CD4-positive, alpha-beta T cell treated with Interleukin-21 for 1 hour (primary cell): ENCODE results near the gene POLN.

Experiments
- DNase-seq: peaks from one replicate; pipeline ENCODE4 v3.0.0-alpha.2; 2020

POLN gene

GRCh38 chr4:2103127-2103842 is 138.6 kb downstream of the POLN start:
- no peak for DNase-seq

DNA sequence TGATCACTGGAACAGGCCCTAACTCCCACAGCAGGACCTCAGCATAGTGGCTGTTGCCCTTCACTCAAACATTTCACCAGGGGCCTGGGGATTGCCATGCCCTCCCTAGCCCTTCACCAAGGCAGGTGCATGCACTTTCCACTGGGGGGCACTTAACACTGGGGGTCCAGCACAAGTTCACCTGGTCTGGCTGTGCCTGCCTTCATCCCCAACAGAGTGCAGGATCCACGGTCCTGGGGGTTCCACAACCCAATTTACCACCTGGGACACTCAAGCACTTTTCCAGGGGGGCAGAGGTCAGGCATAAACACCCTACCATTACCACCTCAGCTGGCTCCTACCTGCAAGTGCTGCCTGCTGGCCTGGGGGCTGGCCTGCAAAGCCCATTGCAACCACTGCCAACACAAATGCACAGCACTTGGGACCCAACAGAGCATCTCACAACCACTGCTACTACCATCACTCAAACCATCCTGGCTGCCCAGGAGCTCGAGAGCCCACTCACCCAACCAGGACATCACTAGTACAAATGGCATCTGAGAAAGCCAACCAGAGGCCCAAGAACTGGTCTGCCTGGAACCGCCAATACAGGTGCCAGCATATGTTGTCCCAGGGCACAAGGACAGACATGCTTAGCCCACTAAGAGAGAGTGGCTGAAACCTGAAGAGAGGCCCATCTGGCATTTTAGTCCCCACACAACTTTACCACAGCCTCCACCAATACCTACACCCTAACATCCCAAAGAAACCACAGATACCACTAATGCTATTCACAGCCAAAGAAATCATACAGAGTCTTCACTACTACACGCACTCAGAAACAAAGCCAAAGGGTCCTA is 139.7 kb downstream of the POLN start:
- no peak for DNase-seq

DNA sequence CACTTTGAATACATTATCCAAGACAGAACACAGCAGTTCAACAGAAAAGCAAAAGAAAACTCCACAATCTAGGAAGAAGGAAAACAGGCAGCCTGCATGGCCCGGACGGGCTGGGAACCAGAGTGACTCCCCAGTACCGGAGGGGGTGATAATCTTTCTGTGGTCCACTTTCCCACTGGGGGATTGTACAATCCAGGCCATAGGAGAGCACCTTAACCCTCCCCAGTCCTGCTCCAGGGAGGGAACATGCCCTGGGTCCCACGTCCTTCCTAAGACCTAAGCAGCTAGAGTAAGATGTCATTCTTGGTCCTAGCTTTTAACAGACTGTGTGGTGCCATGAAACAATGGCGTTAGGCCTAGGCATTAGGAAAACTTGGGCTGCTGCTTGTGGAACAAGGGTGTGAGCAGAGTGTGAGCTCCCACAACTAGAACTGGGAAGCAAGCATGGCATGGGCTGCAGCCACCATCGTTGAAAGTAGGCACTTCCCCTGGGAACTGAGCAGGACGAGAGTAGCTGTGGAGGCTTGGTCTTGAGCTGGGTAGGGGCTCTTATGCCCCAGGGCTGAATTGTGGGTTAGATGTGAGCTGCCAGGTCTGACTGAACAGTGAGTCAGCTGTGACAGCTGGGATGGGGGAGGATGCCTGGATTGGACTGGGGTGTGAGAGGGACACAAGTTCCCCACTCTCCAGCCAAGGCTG is 140.4 kb downstream of the POLN start:
- DNase-seq, result no peak

DNA sequence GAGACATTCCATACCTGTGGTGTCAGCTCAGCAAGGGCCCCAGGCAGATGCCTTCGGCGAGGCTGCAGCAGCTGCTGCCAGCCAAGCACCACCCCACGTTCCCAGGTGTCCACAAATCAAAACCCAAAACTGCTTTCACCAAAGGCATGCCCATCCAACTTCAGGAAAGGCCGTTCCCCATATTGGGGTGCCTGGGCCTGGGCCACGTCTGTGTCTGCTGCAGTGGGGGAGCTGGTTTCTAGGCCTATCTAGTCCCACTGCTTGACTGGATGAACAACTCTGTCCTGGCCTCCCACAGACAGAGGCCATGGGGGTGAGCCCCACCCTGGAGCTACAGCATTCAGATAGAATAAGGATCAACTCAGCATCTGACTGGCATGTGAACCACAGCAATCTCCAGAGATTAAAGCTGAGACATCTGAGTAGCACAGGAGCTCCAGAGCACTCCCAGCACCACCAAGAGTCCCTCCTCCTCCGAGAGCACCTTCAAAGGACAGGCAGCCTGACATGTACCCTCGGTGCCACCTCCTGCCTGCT is 145.8 kb downstream of the POLN start:
- no peak for DNase-seq

DNA sequence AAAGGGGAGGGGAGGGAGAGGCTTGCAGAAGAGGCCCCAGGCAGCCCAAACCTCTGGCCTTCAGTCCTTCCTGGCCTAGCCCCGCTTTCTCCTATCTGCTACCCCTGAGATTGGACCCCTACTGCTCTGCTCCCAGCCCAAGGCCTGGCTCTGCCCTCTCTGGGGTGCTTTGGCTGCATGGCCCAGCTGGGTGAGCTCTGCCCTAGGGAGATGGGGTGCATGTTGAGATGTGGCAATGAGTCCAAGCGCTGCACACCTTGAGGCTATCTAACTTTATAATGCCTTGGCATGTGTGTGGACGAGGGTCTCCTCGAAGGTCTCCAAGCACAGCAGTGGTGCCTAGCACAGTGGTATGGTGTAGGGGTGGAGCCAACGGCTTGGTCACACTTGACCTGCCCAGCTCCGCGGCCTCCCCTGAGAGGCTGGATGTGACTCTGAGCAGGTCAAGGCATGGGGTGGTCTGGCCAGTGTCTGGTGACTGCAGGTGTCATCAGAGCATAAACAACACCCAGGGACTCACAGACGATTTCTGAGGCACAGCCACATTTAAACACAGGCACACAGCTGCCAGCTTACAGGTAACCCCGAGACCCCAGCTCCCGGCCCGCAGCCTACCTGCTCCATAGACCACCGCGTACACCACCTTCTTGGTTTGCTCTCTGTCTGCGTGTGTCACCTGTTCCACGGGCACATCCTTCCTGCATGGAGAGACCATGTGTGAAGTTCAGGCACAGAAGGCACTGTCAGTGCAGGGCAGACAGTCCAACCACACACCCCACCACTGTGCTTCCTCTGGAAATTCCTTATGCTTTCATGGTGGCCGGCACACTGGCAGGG is 146.5 kb downstream of the POLN start:
- DNase-seq, result no peak

DNA sequence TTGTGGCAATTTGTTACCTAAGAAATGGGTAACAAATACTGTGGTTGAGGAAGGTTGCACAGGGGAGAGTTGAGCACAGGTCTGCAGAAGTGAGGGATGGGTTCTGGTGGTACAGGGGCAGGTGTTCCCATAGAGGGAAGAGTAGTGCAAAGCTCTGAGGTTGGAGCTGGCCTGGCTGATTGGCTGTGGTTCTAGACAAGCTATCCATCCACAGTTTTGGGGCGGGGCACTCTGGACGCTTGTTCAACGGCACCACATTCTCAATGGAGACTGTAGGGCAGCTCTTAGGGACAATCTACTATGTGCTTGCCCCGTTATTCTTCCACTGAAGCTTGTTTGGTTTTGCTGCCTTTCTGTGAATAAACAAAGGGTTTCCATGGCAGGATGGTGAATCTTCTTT is 147.4 kb downstream of the POLN start:
- no peak for DNase-seq

DNA sequence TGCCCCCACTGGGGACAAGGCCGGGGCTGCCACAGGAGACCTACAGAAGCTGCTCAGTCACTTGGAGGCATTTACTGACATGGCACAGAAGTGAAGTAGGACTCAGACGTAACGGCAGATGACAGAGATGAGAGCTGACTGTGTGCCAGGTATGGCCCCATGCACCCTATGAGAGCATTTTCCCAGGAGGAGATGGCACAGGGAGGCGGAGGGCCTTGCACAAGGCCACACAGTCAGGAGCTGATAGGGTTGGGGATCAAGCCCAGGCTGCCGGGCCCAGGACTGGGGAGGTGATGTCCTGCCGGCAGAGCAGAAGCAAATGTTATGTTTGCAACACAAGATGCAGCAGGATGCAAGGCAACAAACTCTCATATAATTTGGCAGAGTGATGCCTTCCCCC is 148.7 kb downstream of the POLN start:
- no peak for DNase-seq

- DNase-seq, result no peak
Measured at GRCh38 chr4:2092669-2093053, 149.3 kb downstream of the POLN start.

DNA sequence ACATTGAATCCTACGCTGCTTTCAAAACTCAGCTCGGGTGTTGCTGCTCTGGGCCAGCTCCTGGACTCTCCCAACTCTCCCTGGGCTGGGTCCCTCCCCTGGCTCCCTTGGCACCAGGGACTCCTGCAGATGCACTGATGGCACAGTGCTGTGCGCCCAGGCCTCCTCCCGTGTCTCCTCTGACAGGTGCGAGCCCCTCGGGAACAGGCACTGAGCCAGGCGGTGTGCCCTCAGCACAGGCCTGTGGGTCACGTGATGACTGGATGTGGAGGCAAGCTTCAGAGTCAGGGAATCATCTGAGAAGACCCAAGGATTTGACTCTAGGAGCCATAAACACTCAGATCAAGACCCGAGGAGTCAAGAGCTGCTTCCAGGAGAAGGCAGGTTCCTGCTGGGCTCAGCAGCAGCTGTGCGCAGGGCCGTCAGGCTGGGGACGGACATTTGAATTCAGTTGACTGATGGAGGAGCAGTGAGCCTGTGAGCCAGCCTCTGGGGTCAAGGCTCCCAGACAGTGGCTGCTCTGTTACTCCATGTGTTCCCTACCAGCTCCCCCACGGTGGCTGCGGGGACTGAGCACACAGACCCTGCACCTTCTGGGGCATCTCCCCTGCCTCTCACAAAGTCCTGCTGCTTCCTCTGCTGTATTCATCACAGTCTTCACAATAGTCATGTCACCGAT is 149.8 kb downstream of the POLN start:
- no peak for DNase-seq

GRCh38 chr4:2090642-2091041 is 151.3 kb downstream of the POLN start:
- DNase-seq, result no peak

- no peak for DNase-seq
Measured at GRCh38 chr4:2089222-2089621, 152.7 kb downstream of the POLN start.

DNA sequence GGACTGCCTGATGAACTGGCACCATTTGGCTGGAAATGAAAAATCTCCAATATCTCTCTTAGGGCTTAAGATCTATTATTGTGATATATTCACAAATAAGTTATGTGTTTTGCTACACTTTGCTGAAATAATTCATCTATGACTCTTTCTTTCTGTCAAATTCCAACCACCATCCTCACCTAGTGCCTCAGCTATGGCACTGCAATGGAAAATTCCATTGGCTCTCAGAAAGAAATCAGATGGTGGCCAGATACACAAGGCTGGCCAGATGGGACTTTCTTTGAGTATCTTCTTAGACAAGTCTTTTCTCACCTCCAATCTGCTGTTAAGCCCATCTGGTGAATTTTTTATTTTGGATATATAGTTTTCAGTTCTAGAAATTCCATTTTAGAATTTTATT is 154.8 kb downstream of the POLN start:
- no peak for DNase-seq

- DNase-seq, result no peak
Measured at GRCh38 chr4:2085496-2085901, 156.4 kb downstream of the POLN start.

DNA sequence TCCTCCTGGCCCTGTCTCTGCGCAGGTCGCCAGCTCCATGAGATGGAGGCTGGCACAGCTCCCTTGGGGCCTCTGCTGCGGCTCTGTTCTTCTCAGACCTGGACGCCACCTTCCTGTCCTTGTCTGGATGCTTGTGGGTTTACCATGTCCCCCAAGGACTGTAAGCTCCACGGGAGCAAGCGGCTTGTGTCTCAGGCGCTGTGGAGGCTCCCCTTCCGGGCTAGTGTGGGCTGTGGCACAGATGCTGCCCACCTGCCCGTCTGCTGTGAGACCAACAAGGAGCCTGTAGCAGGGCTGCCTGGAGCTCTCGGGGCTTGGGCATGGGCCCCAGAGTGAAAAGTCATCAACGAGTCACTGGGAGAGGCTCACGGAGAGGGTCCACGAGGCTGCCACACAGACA is 157.6 kb downstream of the POLN start:
- no peak for DNase-seq

- DNase-seq, result no peak
Measured at GRCh38 chr4:2083826-2084160, 158.1 kb downstream of the POLN start.

DNA sequence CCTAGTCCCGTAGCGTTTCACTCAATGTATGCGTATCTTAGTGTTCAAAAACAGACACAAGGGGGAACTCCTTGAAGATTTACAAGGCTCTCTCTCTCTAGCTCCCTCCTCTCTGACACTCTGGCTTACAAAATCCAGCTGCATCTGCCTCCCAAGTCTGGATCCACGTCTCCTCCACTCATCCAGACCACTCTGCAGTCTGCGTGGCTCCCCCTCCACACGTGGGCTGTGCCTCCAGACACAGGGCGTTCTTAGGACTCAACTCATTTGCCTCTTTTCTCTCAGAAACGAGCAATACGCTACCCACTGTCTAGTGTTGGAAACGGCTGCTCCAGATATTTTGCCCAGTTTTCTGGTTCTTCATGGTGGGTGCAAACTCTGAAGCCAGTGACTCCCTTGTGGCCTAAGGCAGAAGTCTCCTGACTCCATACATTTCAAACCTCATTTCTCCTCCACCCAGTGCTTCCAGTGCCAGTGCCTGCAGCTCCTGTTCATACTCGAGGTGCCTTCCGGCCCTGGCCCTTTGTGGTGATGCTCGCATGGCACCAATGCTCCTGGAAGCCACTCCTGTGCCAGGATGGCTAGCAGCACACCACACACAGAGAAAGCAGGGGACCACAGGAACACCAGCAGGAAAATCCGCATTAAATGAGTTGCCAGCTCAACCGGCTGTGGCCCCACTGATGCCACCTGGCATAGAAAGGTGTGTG is 158.7 kb downstream of the POLN start:
- DNase-seq, result no peak

DNA sequence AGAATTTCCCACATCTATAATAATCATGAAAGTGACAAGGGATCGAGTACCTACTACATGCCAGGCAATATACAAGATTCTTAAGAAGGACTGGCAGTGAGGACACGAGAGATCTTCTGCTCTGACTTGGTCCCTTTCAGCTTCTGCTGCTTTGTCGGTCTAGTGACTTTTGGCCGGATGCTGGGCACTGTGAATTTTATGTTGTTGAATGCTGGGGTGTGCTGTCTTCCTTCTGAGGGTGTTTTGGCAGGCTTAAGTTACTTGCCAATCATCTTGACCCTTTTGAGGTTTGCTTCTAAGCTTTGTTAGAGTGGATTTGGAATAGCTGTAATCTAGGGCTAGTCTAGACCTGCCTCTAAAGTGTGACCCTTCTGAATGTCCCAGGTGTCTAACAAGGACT is 159.3 kb downstream of the POLN start:
- no peak for DNase-seq

DNA sequence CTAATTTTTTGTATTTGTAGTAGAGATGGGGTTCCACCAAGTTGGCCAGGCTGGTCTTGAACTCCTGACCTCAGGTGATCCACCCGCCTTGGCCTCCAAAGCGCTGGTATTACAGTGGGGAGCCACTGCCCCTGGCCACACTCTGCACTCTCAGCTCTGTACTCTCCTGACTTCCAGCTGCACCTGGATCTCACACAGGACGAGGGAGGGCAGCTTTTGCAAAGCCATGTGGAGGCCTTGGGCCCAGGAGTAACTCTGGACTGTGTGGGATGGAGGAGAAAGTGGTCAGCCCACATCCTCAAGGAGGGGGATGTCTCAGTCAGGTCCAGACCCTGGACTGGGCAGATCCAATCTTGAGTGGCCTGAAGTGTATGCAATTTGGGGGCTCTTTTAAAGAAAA is 159.8 kb downstream of the POLN start:
- no peak for DNase-seq

- DNase-seq, result no peak
Measured at GRCh38 chr4:2081540-2081939, 160.4 kb downstream of the POLN start.

- DNase-seq, result no peak
Measured at GRCh38 chr4:2080429-2081300, 161.3 kb downstream of the POLN start.

GRCh38 chr4:2079926-2080325 is 162.0 kb downstream of the POLN start:
- DNase-seq, result no peak
